Mesothelial cell of epicardium (in vitro differentiated cells): ENCODE measurements around the gene CDH23. TPM values are rescaled to one million over a fixed set of nuclear protein-coding genes. Genes with fewer than 3 reads are reported as not detected.

Experiments
- DNase-seq, 2 experiments: peaks; one replicate each; pipeline ENCODE4 v3.0.0; 2021; ENCODE audit warnings: low spot score in 2 of 2; ENCODE audit not compliant: unreplicated experiment in 2 of 2
- H3K27ac Mint-ChIP-seq: 2 replicates; pipeline ENCODE4 v1.8.0; 2021; ENCODE audit warnings: mixed read lengths
- H3K27me3 Mint-ChIP-seq: 2 replicates; pipeline ENCODE4 v1.8.0; 2021; ENCODE audit warnings: low read depth, mixed read lengths
- H3K36me3 Mint-ChIP-seq: 2 replicates; pipeline ENCODE4 v1.8.0; 2021; ENCODE audit warnings: mixed read lengths
- H3K4me1 Mint-ChIP-seq: 2 replicates; pipeline ENCODE4 v1.8.0; 2021; ENCODE audit warnings: mixed read lengths
- H3K4me3 Mint-ChIP-seq: 2 replicates; pipeline ENCODE4 v1.8.0; 2021; ENCODE audit warnings: mild to moderate bottlenecking, moderate library complexity, mixed read lengths
- H3K9me3 Mint-ChIP-seq: 2 replicates; pipeline ENCODE4 v1.8.0; 2021; ENCODE audit warnings: mixed read lengths
- total RNA-seq: library from RNA; stranded (reverse); gene quantifications from 3 replicates; pipeline ENCODE4 v1.2.1, GENCODE V29; 2021
- TF ChIP-seq, protein P1 (sequence below): fragments of 200-600 bp; sonication (generic); IDR thresholded peaks from one replicate; pipeline ENCODE4 v1.5.0; 2021; ENCODE audit warnings: antibody characterized with exemption; ENCODE audit not compliant: unreplicated experiment

CDH23 gene
- total RNA-seq, 1 donor from 2014 or later = 2.5 TPM

DNA sequence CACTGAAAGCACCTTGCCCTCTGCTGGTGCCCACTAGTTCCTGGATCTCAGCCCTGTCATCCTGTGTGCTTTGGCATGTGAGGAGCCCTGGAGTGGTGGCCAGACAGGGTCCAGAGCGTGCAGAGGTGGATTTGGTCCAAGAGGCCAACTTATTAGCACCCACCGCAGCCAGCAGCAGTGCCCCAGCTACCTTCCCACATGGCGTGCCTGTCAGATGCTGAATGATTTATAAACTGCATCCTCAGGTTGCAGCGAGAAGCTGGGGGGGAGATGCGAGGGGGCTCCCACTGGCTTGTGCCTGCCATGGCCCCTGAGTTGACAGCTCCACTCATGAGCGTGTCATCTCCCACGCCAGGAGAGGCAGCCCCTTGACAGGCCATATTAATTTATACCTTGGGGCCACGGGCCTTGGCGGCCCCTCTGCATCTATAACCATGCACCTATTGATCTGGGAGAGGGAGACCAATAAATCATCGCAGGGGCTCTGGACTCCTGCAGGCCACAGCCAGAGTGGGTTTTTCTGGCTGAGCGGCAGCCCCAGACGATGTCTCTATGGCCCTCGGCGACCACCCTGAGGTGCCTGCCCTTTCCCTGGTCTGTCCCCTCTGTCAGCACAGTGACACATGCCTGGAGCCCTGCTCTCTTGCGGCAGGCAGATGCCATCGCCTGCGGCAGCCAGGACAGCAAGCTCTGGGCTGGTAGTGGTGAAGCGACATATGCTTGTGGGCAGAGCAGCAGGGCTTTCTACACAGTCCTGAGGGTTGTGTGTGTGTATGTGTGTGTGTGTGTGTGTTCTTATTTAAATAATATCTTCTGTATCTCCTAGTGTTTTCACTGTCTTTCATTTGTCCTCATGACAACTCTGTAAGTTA, 120.8 kb downstream of the CDH23 start:
- H3K27ac Mint-ChIP-seq = no peak overlapping the region
- H3K36me3 Mint-ChIP-seq = no peaks in the 10 kb centered on the region
- no peaks in the 10 kb centered on the region for H3K9me3 Mint-ChIP-seq
- no peak overlapping the region for H3K4me3 Mint-ChIP-seq
- DNase-seq = no peak
- peaks cover 37% of the 10 kb centered on the region for H3K4me1 Mint-ChIP-seq
- TF ChIP-seq, protein P1, sequence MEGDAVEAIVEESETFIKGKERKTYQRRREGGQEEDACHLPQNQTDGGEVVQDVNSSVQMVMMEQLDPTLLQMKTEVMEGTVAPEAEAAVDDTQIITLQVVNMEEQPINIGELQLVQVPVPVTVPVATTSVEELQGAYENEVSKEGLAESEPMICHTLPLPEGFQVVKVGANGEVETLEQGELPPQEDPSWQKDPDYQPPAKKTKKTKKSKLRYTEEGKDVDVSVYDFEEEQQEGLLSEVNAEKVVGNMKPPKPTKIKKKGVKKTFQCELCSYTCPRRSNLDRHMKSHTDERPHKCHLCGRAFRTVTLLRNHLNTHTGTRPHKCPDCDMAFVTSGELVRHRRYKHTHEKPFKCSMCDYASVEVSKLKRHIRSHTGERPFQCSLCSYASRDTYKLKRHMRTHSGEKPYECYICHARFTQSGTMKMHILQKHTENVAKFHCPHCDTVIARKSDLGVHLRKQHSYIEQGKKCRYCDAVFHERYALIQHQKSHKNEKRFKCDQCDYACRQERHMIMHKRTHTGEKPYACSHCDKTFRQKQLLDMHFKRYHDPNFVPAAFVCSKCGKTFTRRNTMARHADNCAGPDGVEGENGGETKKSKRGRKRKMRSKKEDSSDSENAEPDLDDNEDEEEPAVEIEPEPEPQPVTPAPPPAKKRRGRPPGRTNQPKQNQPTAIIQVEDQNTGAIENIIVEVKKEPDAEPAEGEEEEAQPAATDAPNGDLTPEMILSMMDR = no peak
- H3K27me3 Mint-ChIP-seq = no peaks in the 10 kb centered on the region

DNA sequence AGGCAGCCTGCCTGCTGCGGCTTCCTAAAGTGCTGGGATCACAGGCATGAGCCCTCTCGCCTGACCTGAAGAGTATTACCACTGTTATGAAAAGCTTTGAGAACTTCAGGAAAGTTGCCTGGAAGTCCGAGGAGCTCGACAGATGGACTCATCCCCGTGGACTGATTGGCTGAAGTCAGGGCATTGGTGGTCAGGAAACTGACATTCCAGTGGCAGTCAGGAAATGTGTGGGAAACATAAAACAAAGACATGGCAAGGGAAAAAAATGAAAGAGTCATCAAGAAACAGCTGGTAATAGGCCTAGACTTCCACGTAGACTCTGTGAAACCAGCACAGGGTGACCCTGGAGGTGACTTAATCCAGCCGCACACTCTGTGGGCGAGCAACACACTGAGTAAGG, 123.3 kb downstream of the CDH23 start:
- Mint-ChIP-seq H3K9me3 (no peaks in the 10 kb centered on the region), H3K4me3 (no peak overlapping the region), H3K27me3 (no peaks in the 10 kb centered on the region), H3K36me3 (no peaks in the 10 kb centered on the region), H3K4me1 (peaks cover 23% of the 10 kb centered on the region), H3K27ac (no peak overlapping the region)
- TF ChIP-seq, protein P1 = no peak
- no peak for DNase-seq

DNA sequence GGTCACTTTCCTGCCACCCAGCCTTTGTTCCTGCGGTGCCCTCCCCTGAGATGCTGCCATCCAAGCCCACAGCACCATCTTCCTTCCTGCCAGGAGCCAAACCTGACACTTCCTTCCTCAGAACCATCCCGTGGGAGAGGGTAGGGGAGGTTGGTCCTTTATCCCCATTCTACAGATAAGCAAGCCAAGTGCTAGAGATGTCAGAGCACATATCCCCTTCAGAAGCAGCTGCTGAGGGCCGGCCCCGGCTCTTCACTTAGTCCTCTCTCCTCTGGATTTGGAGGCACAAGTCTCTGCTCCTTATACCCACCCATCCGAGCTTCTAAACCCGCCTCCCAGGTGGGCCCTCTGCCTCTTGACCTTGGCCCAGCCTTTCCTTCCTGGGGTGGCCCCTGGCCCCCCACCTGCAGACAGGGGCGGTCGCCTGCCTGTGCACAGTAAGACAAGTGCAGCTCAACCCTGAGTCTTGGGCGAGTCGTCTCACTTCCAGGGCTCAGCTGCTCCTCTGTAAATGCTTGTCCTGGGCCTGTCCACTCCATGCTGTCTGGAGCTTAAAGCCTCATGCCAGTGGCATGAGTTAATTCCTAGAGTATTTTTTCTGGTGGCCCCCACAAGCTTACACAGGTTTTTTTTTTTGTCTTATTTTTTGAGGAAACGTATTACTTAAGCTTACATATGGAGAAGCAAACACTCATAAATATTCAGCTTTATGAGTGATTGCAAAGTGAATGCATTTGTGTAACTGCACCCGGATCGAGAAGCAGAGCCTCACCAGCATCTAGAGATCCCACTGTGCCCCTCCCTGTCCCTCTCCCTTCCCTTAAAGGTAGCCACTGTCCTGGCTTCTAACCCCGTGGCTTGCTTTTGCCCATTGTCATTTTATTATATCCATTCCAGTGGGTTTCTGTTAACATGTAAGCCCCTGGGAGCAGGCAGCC, 125.1 kb downstream of the CDH23 start:
- Mint-ChIP-seq H3K36me3 (no peaks in the 10 kb centered on the region), H3K27ac (peak overlapping the region; percentile 4), H3K4me1 (peaks cover 16% of the 10 kb centered on the region), H3K27me3 (no peaks in the 10 kb centered on the region), H3K9me3 (no peaks in the 10 kb centered on the region), H3K4me3 (no peak overlapping the region)
- no peak for DNase-seq
- TF ChIP-seq, protein P1 = no peak

DNA sequence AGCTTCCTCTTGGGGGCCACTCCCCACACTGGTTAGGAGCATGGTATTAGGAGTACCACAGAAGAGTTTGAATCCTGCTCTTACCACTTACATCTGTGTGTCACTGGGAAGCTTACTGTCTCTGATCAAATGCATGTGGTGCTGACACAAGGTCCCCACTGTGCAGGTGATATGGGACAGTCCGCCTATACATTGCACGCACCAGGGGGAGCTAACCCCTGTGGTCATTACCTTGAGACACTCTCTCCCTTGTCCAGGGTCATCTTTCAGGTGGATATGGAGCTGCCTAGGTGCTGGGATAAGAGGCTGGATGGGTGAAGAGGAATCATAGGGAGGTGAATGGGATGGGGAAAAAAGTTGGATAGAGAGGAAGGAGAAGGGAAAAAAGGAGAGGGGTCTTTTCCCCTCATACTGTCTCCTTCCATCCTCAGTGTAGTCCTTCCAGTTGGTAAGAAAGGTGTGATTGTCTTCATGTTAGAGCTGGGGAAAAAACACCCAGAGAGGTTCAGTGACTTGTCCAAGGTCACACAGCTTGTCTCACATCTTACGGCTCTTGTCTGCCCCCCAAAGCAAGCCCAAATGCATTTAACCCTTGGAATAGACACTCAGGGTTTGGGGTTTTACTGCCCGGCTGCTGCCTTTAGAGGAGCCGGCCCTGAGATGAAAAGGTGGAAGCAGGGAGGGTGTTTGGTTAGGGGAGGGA, 125.9 kb downstream of the CDH23 start:
- Mint-ChIP-seq H3K36me3 (no peaks in the 10 kb centered on the region), H3K9me3 (no peaks in the 10 kb centered on the region), H3K4me1 (peaks cover 17% of the 10 kb centered on the region), H3K4me3 (no peak overlapping the region), H3K27me3 (no peaks in the 10 kb centered on the region), H3K27ac (no peak overlapping the region)
- no peak for DNase-seq
- TF ChIP-seq, protein P1 = no peak

DNA sequence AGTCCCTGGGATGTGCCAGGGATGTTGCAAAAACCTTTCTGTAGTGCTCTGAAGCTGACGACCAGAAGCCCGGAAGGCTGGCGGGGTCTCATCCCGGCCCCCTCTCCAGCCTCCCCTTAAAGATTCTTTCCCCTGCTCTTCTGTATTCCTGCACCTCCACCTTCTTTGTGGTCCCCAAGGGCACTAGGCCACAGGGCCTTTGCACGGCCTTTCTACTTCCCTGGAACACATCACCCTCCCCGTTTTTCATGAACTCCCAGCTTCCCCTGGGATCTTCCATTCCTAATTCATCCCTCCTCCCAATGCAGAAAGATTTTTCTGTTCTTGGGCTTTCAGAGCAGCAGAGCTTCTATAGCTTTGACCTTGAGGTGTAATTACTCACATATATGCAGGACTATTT, 127.0 kb downstream of the CDH23 start:
- Mint-ChIP-seq H3K4me1 (peaks cover 25% of the 10 kb centered on the region), H3K27ac (no peak overlapping the region), H3K9me3 (no peaks in the 10 kb centered on the region), H3K4me3 (no peak overlapping the region), H3K36me3 (no peaks in the 10 kb centered on the region), H3K27me3 (no peaks in the 10 kb centered on the region)
- no peak for DNase-seq
- TF ChIP-seq, protein P1 = no peak
